Embryonic facial prominence (tissue), 1 donor: ENCODE results near the gene GFI1.
"Not testable (repeated sequence)": the region's sequence is repeated elsewhere in the genome, so short reads cannot be mapped to it uniquely, and the experiment has no call there.

Source experiments
- DNase-seq: peaks from one replicate; pipeline ENCODE4 v3.0.0-alpha.2; 2016; ENCODE audit errors: extremely low spot score

GFI1 gene

DNA sequence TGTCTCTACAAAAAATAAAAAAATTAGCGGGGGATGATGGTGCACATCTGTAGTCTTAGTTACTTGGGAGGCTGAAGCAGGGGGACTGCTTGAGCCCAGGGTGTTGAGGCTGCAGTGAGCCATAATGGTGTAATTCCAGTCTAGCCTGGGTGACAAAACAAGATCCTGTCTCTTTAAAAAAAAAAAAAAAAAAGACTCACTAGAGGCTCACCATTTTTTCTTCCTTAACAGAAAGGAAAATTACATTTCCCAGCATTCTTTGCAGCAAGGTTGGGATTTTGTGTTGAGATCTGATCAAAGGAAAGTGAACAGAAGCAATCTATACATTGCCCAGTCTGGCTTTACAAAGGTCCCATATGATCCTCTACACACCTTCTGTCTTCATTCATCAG is 21.5 kb downstream of the GFI1 start:
- DNase-seq, result no peak

GRCh38 chr1:92464588-92465255 is 22.0 kb downstream of the GFI1 start:
- no peak for DNase-seq

DNA sequence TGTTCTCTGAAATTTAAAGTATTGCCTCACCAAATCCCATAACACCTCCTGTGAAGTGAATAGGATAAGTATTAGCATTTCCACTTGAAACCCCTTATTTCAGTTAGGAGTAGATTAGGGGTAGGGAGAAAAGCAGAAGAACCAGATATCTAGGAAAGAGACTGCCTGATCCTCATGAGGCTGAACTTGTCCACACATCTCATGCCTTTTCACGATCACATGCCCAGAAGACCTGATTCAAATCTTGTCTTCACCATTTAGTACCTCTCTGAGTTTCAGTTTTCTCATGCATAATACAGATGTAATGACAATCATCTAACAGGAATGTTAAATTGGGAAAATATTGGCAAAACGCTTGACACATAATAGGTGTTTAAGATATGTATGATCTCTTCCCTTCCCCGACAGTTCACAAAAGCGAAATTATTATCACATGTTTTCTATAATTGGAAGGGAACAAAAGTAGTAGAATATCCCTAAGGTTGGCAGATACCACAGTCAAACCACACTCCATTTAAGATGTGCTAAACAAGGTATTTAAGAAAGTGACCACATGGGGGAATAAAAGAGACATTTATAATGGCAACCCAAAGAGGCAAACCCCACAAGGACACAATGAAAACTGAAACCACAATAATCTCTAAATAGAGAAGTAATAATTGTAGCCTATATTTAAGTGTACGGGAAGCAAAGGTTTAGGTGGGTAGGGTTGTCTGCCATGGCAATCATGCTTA is 25.2 kb downstream of the GFI1 start:
- DNase-seq, result no peak

- DNase-seq, result no peak
Observed at GRCh38 chr1:92459871-92460320, 26.8 kb downstream of the GFI1 start.

DNA sequence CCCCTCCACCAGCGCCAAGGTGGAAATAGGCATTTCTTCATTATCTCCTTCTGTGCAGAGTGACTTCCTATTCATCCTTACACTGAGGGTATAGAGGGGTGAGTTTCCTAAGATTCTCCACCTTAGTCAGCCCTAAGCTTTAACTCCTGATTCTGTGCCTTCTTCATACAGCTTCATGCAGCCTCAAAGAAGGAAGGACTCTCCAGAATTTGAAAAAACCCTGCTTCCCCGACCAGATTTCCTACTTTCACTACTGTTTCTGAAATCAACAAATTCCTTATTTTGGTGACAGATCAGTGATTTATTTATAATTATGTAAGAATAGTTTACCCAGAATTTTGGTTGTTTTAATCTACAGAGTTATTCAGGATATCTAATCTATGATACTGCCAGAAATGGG is 28.6 kb downstream of the GFI1 start:
- DNase-seq, result no peak

- no peak for DNase-seq
Observed at GRCh38 chr1:92447976-92448375, 38.7 kb downstream of the GFI1 start.

GRCh38 chr1:92447033-92447681 is 39.6 kb downstream of the GFI1 start:
- DNase-seq, result no peak

- DNase-seq, result no peak
Observed at GRCh38 chr1:92446546-92446945, 40.2 kb downstream of the GFI1 start.

- no peak for DNase-seq
Observed at GRCh38 chr1:92445865-92446264, 40.9 kb downstream of the GFI1 start.

DNA sequence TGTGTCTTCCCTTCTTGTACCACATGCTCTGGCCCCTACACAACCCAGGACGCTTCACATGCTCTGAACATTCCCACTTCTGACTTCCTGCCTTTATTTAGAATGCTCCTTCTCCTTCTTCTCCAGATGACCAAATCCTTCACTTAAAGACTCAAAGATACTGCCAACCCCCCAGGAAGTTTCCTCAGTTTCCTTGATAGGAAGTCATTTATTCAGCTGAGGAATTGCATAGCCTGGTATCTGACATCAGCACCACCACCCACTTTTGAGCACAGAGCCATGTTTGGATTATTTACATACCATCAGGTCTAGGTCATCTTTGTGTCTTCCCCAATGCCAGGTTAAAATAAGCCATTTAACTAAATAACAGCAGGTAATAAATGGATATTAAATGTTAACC is 42.4 kb downstream of the GFI1 start:
- DNase-seq, result no peak

GRCh38 chr1:92443893-92444292 is 42.8 kb downstream of the GFI1 start:
- no peak for DNase-seq

GRCh38 chr1:92442351-92442750 is 44.4 kb downstream of the GFI1 start:
- DNase-seq, result no peak

DNA sequence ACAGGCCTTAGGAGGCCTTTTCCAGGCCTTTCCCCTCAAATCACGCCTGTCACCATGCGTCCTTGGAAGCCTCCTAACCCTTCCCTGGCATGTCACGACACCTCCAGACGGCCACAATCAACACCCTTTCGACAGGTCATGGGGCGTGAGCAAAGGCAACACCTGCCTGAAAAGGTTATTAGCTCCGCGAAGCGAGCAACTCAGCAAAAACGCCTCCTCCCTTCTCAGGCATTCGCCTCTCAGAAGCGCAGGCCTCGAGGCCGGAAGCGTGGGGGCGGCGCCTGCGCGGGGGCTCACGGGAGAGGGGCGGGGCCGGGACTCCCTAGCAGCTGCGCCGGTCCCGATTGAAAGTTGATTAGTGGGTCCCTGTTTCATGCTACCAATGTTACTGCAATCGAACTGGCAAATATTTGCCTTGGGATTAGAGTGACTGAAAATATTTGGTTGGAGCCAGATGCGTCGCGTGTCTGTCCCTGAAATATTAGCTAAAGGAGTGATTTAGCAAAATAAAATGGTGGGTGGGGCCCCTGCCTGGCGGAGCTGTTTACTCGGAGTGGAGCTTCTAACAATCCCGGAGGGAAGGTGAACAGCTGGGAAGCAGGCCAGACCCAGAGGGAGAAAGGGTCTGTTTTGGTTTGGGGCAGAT is 44.9 kb downstream of the GFI1 start:
- no peak for DNase-seq

DNA sequence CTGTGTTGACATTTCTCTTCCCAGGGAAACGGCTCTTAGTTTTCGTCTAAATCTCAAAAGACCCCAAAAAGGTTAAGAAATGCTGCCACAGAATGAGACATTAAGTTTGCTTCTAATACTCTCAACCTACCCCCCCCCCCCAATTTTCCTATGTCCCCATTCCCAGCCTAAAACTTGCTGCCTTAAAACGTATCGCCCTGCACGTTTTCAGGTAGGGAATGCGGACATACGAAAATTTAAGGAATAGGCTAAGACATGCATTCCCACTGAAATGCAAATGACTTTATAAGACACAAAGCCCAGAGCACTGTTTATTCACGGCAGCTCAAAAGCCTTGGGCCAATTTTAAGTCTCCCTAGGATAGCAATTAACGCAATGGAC is 45.4 kb downstream of the GFI1 start:
- no peak for DNase-seq

DNA sequence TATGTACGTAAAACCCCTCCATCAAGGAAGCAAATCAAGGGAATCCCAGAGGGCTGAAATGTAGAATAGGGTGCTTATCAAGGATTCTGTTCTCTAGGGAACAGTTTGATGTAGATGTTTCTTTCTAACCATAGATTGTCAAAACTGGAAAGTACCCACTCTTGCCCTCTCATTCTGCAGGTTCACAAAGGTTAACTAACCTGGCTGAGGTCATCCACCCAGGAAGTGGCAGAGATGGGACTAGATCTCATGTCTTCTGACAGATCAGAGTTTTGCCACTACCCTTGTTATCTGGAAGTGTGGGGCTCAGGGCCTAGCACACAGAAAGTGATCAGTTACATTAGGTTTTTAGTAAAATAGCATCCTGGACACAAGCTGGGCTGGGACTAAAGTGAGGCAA is 47.4 kb downstream of the GFI1 start:
- no peak for DNase-seq

DNA sequence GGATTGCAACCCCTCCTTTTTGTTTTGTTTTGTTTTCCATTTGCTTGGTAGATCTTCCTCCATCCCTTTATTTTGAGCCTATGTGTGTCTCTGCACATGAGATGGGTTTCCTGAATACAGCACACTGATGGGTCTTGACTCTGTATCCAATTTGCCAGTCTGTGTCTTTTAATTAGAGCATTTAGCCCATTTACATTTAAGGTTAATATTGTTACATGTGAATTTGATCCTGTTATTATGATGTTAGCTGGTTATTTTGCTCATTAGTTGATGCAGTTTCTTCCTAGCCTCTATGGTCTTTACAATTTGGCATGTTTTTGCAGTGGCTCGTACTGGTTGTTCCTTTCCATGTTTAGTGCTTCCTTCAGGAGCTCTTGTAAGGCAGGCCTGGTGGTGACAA is 52.2 kb downstream of the GFI1 start:
- DNase-seq, result not testable (repeated sequence)

DNA sequence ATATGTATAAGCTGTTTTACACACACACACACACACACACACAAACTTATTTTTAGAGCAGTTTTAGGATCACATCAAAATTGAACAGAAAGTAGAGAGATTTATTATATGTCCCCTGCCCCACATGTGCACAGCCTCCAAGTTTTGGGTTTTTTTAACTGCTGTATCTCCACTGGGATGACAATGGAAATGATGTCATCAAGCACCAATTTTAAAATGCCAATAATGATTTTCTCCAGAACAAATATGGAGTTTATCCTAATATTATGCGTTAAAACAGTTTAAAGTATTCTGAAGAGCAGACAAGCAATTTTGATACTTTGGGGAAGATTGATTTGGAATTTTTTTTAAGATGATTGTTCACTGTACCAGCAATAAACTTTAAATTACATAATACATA is 56.7 kb downstream of the GFI1 start:
- DNase-seq, result no peak

DNA sequence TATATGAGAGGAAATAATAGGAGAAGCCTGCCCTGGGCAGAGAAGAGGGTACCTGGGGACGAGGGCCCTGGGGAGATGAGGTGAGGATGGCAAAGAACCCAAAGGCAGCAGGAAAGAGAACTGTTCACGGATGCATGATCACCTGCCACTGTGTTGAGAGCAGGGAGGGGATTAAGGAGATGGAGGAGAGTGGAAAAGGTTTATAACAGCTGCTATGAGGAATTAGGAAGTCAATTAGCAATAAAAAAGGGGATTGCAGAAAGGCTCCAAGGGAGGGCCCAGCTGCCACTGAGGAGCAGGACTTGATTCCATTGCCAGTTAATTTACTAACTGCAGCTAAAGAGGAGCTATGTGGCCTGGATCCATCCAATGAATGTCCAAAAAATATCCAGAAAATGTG is 61.1 kb downstream of the GFI1 start:
- DNase-seq, result no peak
